Sigmoid colon (tissue), 7 donors: ENCODE results near the gene ZSCAN18. TPM values are rescaled to one million over a fixed set of nuclear protein-coding genes. Genes with fewer than 3 reads are reported as not detected.
A peak's percentile ranks its signal among the peaks of the same experiment; 100 is the strongest.

Experiments used
- DNase-seq: peaks from one replicate; pipeline ENCODE4 v3.0.0-alpha.2; 2019
- H3K27ac ChIP-seq, 4 donors: fragments of 200-600 bp; sonication (generic); one replicate each; pipeline ENCODE4 v1.5.1; 2016 to 2019; ENCODE audit warnings: mild to moderate bottlenecking in 1 of 4
- H3K27me3 ChIP-seq, 3 donors: fragments of 200-600 bp; sonication (generic); one replicate each; pipeline ENCODE4 v1.5.1; 2019; ENCODE audit warnings: mild to moderate bottlenecking in 1 of 3
- H3K36me3 ChIP-seq, 4 donors: fragments of 200-600 bp; sonication (generic); one replicate each; pipeline ENCODE4 v1.5.1; 2016 to 2019
- H3K4me1 ChIP-seq, 4 donors: fragments of 200-600 bp; sonication (generic); one replicate each; pipeline ENCODE4 v1.5.1; 2017 to 2019
- H3K4me3 ChIP-seq, 4 donors: fragments of 200-600 bp; sonication (generic); one replicate each; pipeline ENCODE4 v1.5.1; 2017 to 2019; ENCODE audit warnings: mild to moderate bottlenecking in 2 of 4, moderate library complexity in 1 of 4
- H3K9me3 ChIP-seq, 4 donors: fragments of 200-600 bp in 3 of 4; sonication (generic) in 3 of 4; one replicate each; pipeline versions ENCODE4 v1.5.1 to v1.6.1; 2013 to 2019
- EP300 ChIP-seq, 4 donors: sonication (generic); formaldehyde crosslinking; IDR thresholded peaks; one replicate each; pipeline ENCODE4 v1.6.1; 2017; ENCODE audit warnings: antibody characterized with exemption in 4 of 4
- POLR2A ChIP-seq, 2 donors: fragments of 450-650 bp; IDR thresholded peaks; one replicate each; pipeline ENCODE4 v1.6.1; 2016; ENCODE audit warnings: antibody characterized with exemption in 2 of 2, mild to moderate bottlenecking in 2 of 2, moderate library complexity in 2 of 2
- POLR2AphosphoS5 ChIP-seq, 4 donors: sonication (generic); formaldehyde crosslinking; IDR thresholded peaks; one replicate each; pipeline ENCODE4 v1.6.1; 2017; ENCODE audit warnings: antibody characterized with exemption in 4 of 4
- WGBS, 2 donors: extraction: QIAGEN DNeasy Blood & Tissue Kit; methylation state at CpG; one replicate each; pipeline ENCODE4 v1.1.7; 2013; 5-methylcytosine and 5-hydroxymethylcytosine counted together
- intact Hi-C: fragments of 100-400 bp; cut with DNase I; formaldehyde crosslinking; loops from one replicate; pipeline ENCODE4 v1.15.1; 2023
- polyA plus RNA-seq, 3 donors: library from polyadenylated mRNA; stranded (reverse); fragments of 200-250 nt; gene quantifications; one replicate each; pipeline ENCODE4 v1.2.3, GENCODE V29; 2013
- total RNA-seq, 4 donors: library from RNA; depleted of rRNA; stranded (reverse); fragments of >200 nt; gene quantifications; one replicate each; pipeline ENCODE4 v1.1.0, GENCODE V29; 2016
- TF ChIP-seq, protein P1 (sequence below), 4 experiments: fragments of 450-650 bp in 3 of 4; fragments of 200-600 bp in 1 of 4; IDR thresholded peaks; one replicate each; pipeline ENCODE4 v1.5.1; 2016 to 2019; ENCODE audit warnings: antibody characterized with exemption in 4 of 4, mild to moderate bottlenecking in 3 of 4, moderate library complexity in 2 of 4
- donor health status: healthy with polysubstance abuse.
- donor health status: Bipolar disorder and iron deficiency.
- donor health status: healthy.

The ZSCAN18 gene
- total and polyA plus RNA-seq, 7 donors = 5.8 to 85.3 (median 64.7) TPM

DNA sequence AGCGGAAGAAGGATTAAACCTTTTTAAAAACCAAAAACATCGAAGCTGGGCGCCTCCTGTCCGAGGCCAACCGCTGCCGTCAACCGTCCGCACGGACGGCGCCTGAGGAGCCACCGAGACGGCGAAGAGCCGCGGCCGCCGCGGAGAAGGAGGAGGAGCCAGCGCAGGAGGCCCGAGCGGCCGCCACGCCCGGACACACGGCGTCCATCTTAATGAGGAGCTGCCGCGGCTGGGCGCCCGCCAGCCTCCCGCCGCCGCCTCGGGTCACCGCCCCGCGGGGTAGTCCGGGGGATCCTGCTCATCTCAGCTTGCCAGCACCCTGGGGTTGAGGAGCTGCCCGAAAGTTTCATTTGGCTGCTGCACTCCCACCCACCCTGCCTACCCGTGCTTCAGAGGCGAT is 53.6 kb downstream of the ZSCAN18 start:
- Histone ChIP-seq H3K4me3 (no peak overlapping the region), H3K9me3 (peaks cover 23 to 35% (median 30%) of the 10 kb centered on the region in 4 donors), H3K36me3 (no peaks in the 10 kb centered on the region), H3K27me3 (no peaks in the 10 kb centered on the region), H3K27ac (no peak overlapping the region), H3K4me1 (no peaks in the 10 kb centered on the region)
- intact Hi-C loops = no loop called here
- TF ChIP-seq POLR2A (IDR thresholded peaks at IDR 0.05) (no peak), POLR2AphosphoS5 (IDR thresholded peaks at IDR 0.05) (no peak), EP300 (IDR thresholded peaks at IDR 0.05) (no peak)
- TF ChIP-seq, protein P1, sequence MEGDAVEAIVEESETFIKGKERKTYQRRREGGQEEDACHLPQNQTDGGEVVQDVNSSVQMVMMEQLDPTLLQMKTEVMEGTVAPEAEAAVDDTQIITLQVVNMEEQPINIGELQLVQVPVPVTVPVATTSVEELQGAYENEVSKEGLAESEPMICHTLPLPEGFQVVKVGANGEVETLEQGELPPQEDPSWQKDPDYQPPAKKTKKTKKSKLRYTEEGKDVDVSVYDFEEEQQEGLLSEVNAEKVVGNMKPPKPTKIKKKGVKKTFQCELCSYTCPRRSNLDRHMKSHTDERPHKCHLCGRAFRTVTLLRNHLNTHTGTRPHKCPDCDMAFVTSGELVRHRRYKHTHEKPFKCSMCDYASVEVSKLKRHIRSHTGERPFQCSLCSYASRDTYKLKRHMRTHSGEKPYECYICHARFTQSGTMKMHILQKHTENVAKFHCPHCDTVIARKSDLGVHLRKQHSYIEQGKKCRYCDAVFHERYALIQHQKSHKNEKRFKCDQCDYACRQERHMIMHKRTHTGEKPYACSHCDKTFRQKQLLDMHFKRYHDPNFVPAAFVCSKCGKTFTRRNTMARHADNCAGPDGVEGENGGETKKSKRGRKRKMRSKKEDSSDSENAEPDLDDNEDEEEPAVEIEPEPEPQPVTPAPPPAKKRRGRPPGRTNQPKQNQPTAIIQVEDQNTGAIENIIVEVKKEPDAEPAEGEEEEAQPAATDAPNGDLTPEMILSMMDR (IDR thresholded peaks at IDR 0.05) = no peak
- DNase-seq = no peak
- WGBS, 2 donors = 79 to 85% methylated on average over 42 of the region's 42 CpGs

- Histone ChIP-seq H3K27ac (no peak overlapping the region), H3K36me3 (no peaks in the 10 kb centered on the region), H3K9me3 (peaks cover 23 to 29% (median 26%) of the 10 kb centered on the region in 4 donors), H3K4me1 (no peaks in the 10 kb centered on the region), H3K27me3 (peaks cover 3 to 16% (median 6%) of the 10 kb centered on the region in 3 donors), H3K4me3 (no peak overlapping the region)
- TF ChIP-seq POLR2AphosphoS5 (IDR thresholded peaks at IDR 0.05) (no peak), EP300 (IDR thresholded peaks at IDR 0.05) (no peak), POLR2A (IDR thresholded peaks at IDR 0.05) (no peak)
- TF ChIP-seq, protein P1 (IDR thresholded peaks at IDR 0.05) = no peak
- intact Hi-C loops = no loop called here
- 55 to 64% methylated on average over 54 of the region's 54 CpGs for WGBS, 2 donors
- no peak for DNase-seq
Observed at GRCh38 chr19:58042495-58043340, 55.3 kb downstream of the ZSCAN18 start.

DNA sequence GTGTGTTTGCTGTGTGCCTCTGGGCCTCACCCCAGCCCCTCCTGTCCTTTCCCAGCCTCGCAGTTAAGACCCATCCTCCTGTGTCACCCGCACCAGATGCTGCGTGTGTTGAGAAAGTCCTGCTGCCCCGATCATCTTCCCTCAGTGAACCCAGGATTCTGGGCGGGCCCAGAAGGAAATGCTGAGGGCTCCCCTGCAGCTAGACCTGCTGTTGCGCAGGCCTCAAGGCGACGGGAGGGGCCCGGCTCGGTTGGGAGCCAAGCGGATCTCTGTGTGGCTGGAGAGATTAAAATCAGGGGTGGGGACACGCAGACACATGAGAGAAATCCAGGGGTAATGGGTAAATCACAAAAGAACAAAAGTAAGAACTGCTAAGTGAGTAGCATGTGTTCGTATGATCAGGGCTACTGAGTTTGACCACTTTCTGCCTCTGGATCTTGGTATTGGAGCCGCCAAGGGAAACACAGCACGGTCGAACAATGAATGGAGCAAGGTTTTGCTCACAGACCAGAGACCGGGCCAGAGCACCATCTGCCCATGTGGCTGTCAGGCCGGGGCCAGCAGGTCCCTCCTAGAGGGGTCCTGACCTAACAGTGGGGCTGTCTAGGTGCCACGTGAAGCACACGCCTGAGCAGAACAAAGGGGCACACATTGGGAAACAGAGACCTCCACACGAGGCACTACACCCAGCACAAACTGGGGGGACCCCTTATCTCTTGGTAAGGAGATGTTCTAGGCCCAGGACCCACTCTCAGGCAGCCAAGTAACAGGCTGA is 57.1 kb downstream of the ZSCAN18 start:
- intact Hi-C loops = no loop called here
- 86 to 87% methylated on average over 21 of the region's 21 CpGs for WGBS, 2 donors

DNA sequence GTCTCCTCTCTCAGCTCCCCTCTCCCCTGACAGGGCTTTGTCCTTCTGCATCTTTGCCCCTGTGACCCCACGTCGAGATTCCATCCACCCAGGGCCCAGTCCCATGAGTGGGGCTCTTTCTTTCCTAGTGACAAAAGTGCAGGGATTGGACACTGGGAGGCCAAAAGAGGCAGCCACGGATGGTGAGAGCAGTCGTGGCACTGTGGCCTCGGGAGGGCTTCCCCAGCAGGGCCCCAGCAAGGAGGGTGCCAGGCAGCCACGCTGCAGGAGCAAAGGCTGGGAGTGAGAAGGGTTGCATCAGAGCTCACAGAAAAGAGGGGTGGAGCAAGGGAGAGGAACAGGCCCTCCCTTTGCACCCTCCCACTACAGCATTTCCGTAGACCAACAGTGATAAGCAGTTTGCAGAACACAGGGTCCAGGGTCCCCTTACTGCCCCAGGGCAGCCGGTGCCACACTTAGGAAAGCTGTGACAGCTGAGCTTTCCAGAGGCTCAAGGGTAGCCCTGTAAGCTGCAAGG is 59.3 kb downstream of the ZSCAN18 start:
- TF ChIP-seq, protein P1 (IDR thresholded peaks at IDR 0.05) = no peak
- TF ChIP-seq POLR2A (IDR thresholded peaks at IDR 0.05) = no peak
- TF ChIP-seq EP300 (IDR thresholded peaks at IDR 0.05) = no peak
- TF ChIP-seq POLR2AphosphoS5 (IDR thresholded peaks at IDR 0.05) = no peak
- Histone ChIP-seq H3K27me3 (peaks cover 10 to 44% (median 25%) of the 10 kb centered on the region in 3 donors), H3K9me3 (peaks cover 10 to 21% (median 18%) of the 10 kb centered on the region in 4 donors), H3K4me1 (peaks cover 0 to 4% (median 0%) of the 10 kb centered on the region in 4 donors), H3K27ac (no peak overlapping the region), H3K4me3 (no peak overlapping the region), H3K36me3 (no peaks in the 10 kb centered on the region)
- intact Hi-C loops = no loop called here
- WGBS, 2 donors = 23 to 34% methylated on average over 8 of the region's 8 CpGs
- DNase-seq = no peak

More for the DNA sequence above, 57.1 kb downstream of the ZSCAN18 start:
- H3K9me3 ChIP-seq = peaks cover 21 to 30% (median 26%) of the 10 kb centered on the region in 4 donors
- H3K36me3 ChIP-seq = no peaks in the 10 kb centered on the region
- no peak overlapping the region for H3K4me3 ChIP-seq
- no peak overlapping the region for H3K27ac ChIP-seq
- TF ChIP-seq EP300 (IDR thresholded peaks at IDR 0.05) (no peak), POLR2A (IDR thresholded peaks at IDR 0.05) (no peak), POLR2AphosphoS5 (IDR thresholded peaks at IDR 0.05) (no peak)
- TF ChIP-seq, protein P1 (IDR thresholded peaks at IDR 0.05) = no peak
- peaks cover 4 to 26% (median 12%) of the 10 kb centered on the region in 3 donors for H3K27me3 ChIP-seq
- DNase-seq = peak; percentile 18
- no peaks in the 10 kb centered on the region for H3K4me1 ChIP-seq
